Fibroblast of lung (primary cell): ENCODE measurements around the gene CLCF1.

Source experiments
- EZH2 ChIP-seq: IDR thresholded peaks from 2 replicates; pipeline ENCODE4 v1.5.1; 2012; ENCODE audit warnings: low read length, control low read depth, mild to moderate bottlenecking; ENCODE audit errors: missing control alignments
- TF ChIP-seq, protein P1 (sequence below), 2 donors: IDR thresholded peaks in 1 of 2; conservative IDR thresholded peaks in 1 of 2; 1 replicate in 1 of 2; 2 replicates in 1 of 2; pipeline ENCODE4 v1.5.1; 2011 to 2012; ENCODE audit warnings: low read length in 2 of 2, control low read depth in 1 of 2, inconsistent platforms in 1 of 2, low read depth in 1 of 2, mild to moderate bottlenecking in 1 of 2

- TF ChIP-seq, protein P1, sequence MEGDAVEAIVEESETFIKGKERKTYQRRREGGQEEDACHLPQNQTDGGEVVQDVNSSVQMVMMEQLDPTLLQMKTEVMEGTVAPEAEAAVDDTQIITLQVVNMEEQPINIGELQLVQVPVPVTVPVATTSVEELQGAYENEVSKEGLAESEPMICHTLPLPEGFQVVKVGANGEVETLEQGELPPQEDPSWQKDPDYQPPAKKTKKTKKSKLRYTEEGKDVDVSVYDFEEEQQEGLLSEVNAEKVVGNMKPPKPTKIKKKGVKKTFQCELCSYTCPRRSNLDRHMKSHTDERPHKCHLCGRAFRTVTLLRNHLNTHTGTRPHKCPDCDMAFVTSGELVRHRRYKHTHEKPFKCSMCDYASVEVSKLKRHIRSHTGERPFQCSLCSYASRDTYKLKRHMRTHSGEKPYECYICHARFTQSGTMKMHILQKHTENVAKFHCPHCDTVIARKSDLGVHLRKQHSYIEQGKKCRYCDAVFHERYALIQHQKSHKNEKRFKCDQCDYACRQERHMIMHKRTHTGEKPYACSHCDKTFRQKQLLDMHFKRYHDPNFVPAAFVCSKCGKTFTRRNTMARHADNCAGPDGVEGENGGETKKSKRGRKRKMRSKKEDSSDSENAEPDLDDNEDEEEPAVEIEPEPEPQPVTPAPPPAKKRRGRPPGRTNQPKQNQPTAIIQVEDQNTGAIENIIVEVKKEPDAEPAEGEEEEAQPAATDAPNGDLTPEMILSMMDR (conservative IDR thresholded peaks at IDR 0.05 in 1 of 2, IDR thresholded peaks at IDR 0.05 in 1 of 2; ENCODE audit: low read depth in 1 of 2, low read length in 2 of 2) = no peak
- TF ChIP-seq EZH2 = no peak
These were observed 31.3 kb upstream of the CLCF1 start for GRCh38 chr11:67404515-67405195.
